GM18867 (cell line): Measurements from ENCODE around the gene SIRPB2.

Experiments used
- ATAC-seq: cut with Tn5 transposase; IDR thresholded peaks from one replicate; pipeline ENCODE4 v1.9.1; 2021; ENCODE audit warnings: mild to moderate bottlenecking, moderate library complexity; ENCODE audit not compliant: unreplicated experiment

Gene SIRPB2

GRCh38 chr20:1491281-1491840, at the start of gene SIRPB2:
Gene SIRPB2 (minus strand): TSS chr20:1491420. CDS start chr20:1491359, 61 bp downstream.
- ATAC-seq, result no peak

- no peak for ATAC-seq
Measured at GRCh38 chr20:1539816-1540419, 48.7 kb upstream of the SIRPB2 start.

GRCh38 chr20:1538655-1539054, 47.4 kb upstream of the SIRPB2 start:
- no peak for ATAC-seq

- ATAC-seq, result no peak
Measured at GRCh38 chr20:1537731-1538058, 46.5 kb upstream of the SIRPB2 start.

GRCh38 chr20:1536893-1537730, 45.9 kb upstream of the SIRPB2 start:
- ATAC-seq, result no peak

- peak; percentile 87 for ATAC-seq
Measured at GRCh38 chr20:1535420-1536175, 44.4 kb upstream of the SIRPB2 start.

- ATAC-seq, result no peak
Measured at GRCh38 chr20:1534526-1534925, 43.3 kb upstream of the SIRPB2 start.

GRCh38 chr20:1533059-1533458, 41.8 kb upstream of the SIRPB2 start:
- ATAC-seq, result no peak

- ATAC-seq, result no peak
Measured at GRCh38 chr20:1528811-1529210, 37.6 kb upstream of the SIRPB2 start.

GRCh38 chr20:1527923-1528322, 36.7 kb upstream of the SIRPB2 start:
- no peak for ATAC-seq

- no peak for ATAC-seq
Measured at GRCh38 chr20:1526896-1527295, 35.7 kb upstream of the SIRPB2 start.

- no peak for ATAC-seq
Measured at GRCh38 chr20:1526310-1526709, 35.1 kb upstream of the SIRPB2 start.

- no peak for ATAC-seq
Measured at GRCh38 chr20:1524004-1524403, 32.8 kb upstream of the SIRPB2 start.

GRCh38 chr20:1517010-1517409, 25.8 kb upstream of the SIRPB2 start:
- ATAC-seq, result no peak

GRCh38 chr20:1513801-1514200, 22.6 kb upstream of the SIRPB2 start:
- no peak for ATAC-seq

GRCh38 chr20:1509237-1509636, 18.0 kb upstream of the SIRPB2 start:
- no peak for ATAC-seq

- no peak for ATAC-seq
Measured at GRCh38 chr20:1508574-1508973, 17.4 kb upstream of the SIRPB2 start.

GRCh38 chr20:1507276-1507675, 16.1 kb upstream of the SIRPB2 start:
- ATAC-seq, result no peak

- no peak for ATAC-seq
Measured at GRCh38 chr20:1505871-1506270, 14.7 kb upstream of the SIRPB2 start.

GRCh38 chr20:1505361-1505760, 14.1 kb upstream of the SIRPB2 start:
- ATAC-seq, result no peak

- peak; percentile 97 for ATAC-seq
Measured at GRCh38 chr20:1503564-1504227, 12.5 kb upstream of the SIRPB2 start.
